GOT3 (cell line): Measurements from ENCODE around the gene AHDC1.

ENCODE experiments used
- DNase-seq: peaks from one replicate; lab custom pipeline; 2025; ENCODE audit warnings: mixed read lengths; lab: John Stamatoyannopoulos, UW

AHDC1 gene

GRCh38 chr1:27487966-27488884 is 115.7 kb downstream of the AHDC1 start:
- DNase-seq: no peak

DNA sequence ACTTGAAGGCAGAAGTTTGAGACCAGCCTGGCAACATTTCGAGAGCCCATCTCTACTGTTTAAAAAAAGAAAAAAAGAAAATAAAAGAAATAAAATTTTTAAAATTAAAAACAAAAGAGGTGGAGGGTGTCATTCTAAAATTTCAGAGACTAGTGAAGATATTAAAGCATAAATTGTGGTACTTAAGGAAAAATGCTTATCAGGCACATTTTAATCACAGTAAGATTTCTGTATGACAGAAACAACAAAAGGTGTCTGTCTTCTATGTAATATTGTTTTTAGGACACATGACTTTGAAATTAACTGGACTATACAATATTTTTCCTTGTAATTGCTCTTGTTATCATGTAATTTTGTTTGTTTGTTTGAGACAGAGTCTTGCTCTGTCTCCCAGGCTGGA is 118.6 kb downstream of the AHDC1 start:
- no peak for DNase-seq
